Hematopoietic multipotent progenitor cell (in vitro differentiated cells): ENCODE results near the gene ITK. TPM values are rescaled to one million over a fixed set of nuclear protein-coding genes. Genes with fewer than 3 reads are reported as not detected.

ENCODE experiments used
- DNase-seq, 3 donors: peaks; one replicate each; pipeline ENCODE4 v3.0.0-alpha.2; 2011 to 2015; ENCODE audit warnings: low read depth in 2 of 3, low spot score in 2 of 3
- total RNA-seq: library from RNA; depleted of rRNA; stranded (reverse); fragments of >200 nt; gene quantifications from one replicate; pipeline ENCODE4 v1.2.3, GENCODE V29; 2012

Gene ITK
- total RNA-seq, 1 donor: 0.27 TPM

GRCh38 chr5:157271740-157272271, 91.2 kb downstream of the ITK start:
- DNase-seq: peak; percentile 71 to 100 (median 95)

GRCh38 chr5:157273131-157273556, 92.5 kb downstream of the ITK start:
- DNase-seq: no peak

- no peak for DNase-seq
Observed at GRCh38 chr5:157275403-157275802, 94.8 kb downstream of the ITK start.

- DNase-seq: no peak
Observed at GRCh38 chr5:157278319-157279037, 97.8 kb downstream of the ITK start.

GRCh38 chr5:157279605-157280239, 99.1 kb downstream of the ITK start:
- no peak for DNase-seq

- DNase-seq: no peak
Observed at GRCh38 chr5:157280927-157281326, 100.3 kb downstream of the ITK start.

GRCh38 chr5:157282150-157282549, 101.5 kb downstream of the ITK start:
- DNase-seq: no peak

- DNase-seq: peak in 1 of 3 donors; percentile 64
Observed at GRCh38 chr5:157283434-157283833, 102.8 kb downstream of the ITK start.

GRCh38 chr5:157284458-157285212, 104.0 kb downstream of the ITK start:
- DNase-seq: no peak

GRCh38 chr5:157285310-157286035, 104.8 kb downstream of the ITK start:
- DNase-seq: no peak

GRCh38 chr5:157286761-157287211, 106.1 kb downstream of the ITK start:
- DNase-seq: no peak

GRCh38 chr5:157288405-157289163, 107.9 kb downstream of the ITK start:
- DNase-seq: peak in 1 of 3 donors; percentile 21

GRCh38 chr5:157289164-157289819, 108.7 kb downstream of the ITK start:
- no peak for DNase-seq

- no peak for DNase-seq
Observed at GRCh38 chr5:157290156-157290980, 109.7 kb downstream of the ITK start.

- peak in 1 of 3 donors; percentile 56 for DNase-seq
Observed at GRCh38 chr5:157290981-157291711, 110.5 kb downstream of the ITK start.

- no peak for DNase-seq
Observed at GRCh38 chr5:157292599-157292998, 112.0 kb downstream of the ITK start.

- no peak for DNase-seq
Observed at GRCh38 chr5:157294407-157295091, 113.9 kb downstream of the ITK start.
